Midbrain (tissue), 1 donor: ENCODE data around the gene ADAMTSL2.

Experiments used
- DNase-seq: peaks from one replicate; lab custom pipeline; 2025; lab: John Stamatoyannopoulos, UW

The ADAMTSL2 gene

DNA sequence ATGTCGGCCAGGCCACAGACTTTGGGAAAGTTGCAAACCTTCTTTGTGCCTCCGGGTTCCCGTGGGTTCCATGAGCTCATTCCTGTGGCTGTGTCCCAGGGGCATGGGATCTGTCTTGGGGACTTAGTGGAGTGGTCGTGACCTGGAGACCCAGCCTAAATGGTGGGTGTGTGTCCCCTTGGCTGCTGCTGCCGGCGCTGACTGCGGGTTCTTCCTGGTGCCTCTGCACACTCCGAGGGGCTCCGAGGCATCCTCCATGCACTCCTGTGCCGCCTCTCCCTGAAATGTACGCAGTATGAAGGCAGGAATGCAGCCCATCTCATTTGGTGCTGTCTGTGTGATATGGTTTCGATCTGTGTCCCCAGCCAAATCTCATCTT lies 34.6 kb upstream of the ADAMTSL2 start:
- no peak for DNase-seq

DNA sequence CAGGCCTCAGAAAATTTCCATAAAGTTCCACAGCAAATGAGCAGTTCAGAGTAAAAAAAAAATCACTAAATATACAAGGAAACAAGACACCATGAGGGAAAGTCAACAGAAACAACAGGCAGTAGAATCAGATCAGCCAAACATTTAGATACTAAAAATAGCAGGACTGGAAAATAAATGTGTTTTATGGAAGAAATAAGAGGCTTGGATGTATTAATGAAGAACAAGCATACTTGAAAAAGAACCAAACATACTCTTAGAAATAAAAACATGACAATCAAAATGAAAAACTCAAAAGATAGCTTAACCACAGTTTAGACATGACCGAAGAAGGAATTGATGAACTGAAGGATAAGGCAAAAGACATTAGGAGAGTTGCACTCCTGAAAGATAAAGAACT lies 32.4 kb upstream of the ADAMTSL2 start:
- DNase-seq, result no peak

DNA sequence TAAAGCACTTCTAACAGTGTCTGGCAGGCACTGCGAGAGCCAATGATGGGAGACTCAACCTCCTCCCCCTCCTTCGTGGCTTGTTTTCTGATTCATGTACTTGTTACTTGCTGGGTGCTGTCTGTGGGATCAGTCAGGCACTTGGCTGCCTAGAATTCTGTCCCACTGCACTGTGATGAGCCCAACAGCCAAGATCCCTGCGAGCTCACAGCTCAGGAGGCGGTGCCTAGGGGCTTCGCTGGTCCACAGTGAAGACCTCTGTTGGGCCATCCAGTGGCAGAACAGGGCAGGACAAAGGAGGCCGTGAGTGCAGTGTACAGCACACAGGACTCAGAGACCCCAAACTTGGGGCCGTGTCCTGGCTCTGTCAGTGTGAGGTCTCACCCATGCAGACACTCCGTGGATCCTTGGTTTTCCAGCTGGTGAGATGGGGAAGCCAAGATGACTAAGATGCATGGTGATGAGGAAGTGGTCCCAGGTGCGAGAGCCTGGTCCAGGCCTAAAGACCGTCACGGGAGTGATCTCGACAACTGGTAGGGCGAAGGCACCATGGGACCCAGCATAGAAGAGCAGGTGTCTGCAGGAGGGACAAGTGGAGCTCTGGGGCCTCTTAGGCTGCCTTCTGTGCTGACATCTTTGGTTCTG lies 29.2 kb upstream of the ADAMTSL2 start:
- no peak for DNase-seq

DNA sequence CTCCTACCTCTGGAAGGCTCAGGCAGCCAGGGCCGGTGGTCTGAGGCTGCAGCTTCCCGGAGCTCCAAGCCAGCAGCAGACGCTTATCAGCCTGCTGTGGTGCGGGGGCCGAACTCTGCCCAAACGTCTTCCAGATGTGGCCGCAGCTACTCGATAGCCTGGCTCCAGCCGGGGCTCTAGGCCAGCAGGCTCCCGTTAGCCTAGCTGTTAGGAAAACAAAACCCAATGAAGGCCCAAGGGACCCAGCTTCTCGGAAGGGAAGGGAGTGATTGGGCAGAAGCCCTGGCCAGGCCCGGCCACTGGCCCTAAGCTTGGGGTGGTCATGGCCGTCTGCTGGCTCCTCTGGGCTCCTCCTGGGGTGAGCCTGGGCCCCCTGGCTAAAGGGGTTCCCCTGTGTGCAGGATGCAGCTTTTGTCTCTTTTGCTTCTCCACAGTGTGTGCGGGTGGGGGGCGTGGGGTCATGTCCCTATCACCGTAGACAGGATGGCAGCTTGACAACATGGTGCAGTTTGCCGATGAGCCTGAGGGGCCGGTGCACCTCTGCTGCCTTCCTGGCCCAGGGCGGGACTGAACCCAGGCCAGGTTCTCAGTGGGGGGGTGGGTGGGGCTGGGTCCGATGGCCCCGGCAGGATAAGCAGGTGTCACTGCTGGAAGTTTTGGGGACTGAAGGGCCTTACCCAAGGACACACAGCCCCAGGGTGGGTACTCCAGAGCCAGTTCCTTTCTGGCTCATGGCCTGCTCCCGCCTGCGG lies 28.4 kb upstream of the ADAMTSL2 start:
- no peak for DNase-seq

DNA sequence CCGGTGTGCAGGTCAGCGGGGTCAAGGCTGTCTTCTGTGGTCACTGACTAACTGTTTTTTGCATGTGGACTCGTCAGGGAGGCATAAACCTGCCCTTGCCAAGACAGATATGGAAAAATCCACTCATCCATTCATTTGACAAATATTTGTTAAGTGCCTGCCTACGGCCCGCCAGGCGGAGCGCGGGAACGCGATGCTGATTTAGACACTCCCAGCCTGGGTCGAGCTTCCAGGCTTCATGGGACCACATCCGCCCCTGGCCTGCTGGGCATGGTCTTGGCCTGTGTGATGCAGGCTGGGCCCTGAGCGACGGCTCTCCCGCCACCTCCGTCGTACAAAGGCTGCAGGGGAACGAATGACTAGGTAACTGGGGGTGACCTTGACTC lies 27.9 kb upstream of the ADAMTSL2 start:
- DNase-seq, result no peak

DNA sequence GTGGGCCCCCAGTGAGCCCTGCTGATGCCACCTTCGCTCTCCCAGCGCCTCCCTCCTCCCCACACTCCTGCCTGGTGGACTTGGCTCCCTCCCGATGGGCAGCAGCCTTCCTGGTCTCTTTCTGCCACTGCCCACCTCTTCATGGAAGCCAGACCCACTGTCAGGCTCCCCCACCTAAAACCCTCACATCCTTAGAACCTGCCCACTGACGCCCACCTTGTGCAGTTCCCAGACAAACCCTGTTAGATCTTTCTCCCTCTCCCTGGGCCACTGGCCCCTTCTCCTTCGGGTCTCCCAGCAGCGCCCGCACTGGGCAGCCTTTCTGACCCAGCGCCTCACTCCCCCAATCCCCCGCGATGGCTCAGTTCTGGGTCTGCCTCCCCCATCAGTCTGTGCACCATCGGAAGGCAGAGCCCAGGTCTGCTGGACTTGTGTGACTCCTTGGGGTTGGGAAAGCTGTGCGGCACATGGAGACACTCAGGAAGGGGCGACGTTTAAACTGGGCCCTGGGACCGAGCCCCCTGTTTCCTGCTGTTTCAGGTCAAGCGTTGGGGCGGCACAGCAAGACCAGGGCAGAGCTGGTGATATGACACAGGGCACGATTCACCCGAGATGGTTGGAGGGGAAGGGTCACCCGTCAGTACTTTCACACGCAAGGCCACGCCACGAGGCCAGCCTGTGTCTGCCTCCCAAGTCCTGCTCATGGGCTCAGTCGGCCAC lies 27.1 kb upstream of the ADAMTSL2 start:
- DNase-seq, result no peak

DNA sequence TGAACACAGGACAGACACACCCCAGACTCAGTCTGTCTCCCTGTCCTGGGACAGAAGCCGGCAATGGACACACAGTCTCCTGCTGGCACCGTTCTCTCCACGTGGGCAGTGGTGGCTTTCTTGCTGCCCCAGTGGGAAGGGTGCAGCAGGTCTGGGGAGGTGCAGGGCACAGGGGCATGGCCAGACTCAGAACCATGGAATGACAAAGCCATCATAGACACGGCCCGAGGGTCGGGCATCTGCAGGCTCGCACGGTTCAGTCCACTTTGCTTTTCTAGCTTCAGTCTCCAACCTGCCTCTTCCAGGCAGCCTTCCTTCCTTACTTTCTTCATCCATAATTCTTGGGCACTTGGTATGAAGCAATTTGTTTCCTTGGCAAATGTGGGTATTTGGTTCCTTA lies 26.5 kb upstream of the ADAMTSL2 start:
- DNase-seq, result no peak

DNA sequence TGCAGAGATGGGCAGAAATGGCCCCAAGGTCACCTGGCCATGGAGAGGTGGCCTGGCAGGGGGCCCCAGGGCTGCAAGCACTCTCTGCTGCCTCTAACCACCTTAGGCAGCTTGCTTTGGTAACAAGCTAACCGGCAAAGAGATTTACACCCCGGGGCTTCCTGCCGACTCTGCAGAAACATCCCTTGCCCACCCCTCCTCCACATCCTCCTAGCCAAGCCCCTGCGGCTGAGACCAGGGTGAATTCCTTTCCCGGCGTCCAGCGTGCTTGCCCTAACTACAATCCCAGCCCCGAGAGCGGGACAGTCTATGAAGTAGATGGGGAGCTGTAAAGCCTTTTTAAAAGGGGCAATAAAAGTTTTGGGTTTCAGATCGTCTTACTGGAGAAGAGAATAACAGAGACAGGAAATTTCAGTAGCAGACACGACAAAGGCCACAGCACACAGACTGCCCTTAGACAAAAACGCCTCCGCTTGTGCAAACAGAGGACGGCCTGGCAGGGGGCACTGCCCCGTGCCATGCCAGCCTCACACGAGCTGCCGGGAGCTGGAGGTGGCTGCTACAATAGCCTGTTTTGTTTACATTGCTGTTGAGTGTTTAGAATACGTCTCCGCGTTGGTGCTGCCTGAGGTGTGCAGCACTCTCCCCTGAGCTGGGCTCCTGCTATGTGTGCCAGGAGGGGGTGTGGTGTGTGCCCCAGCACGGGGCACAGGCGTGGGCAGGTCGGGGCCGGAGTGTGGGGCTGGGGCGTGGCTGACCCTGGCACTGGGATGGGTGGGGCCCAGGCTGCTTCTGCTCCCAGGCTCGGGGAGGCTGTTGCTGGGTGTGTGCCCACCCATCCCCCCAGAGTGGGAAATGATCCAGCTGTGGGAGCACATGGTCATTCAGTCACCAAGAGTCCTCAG lies 25.1 kb upstream of the ADAMTSL2 start:
- DNase-seq, result peak; percentile 55

DNA sequence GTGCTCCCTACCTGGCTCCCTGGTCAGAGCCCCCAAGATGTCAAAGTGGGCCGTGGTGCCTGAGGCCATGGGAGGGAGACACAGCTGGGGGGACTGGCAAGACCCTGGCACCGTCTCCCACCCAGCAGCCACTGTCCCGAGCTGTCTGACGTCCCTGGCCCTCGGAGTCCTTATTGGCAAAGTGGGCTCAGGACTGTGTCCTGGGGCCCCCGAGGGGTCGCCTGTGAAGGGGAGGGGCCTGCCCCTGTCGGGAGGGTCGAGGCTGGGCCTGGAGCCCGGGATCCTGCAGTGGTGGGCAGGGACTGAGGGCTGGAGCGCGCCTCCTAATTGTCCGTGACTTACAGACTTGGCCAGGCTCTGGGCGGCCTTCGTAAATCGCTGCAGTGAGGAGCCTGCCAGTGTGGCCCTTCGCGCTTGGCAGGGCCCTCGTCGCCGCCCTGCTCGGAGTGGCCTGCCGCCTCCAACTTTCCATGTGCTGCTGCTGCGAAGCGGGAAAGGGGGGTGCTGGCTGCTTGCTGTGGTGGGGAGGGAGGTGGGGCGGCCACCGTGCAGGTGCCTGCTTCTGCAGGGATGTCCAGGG lies 23.5 kb upstream of the ADAMTSL2 start:
- no peak for DNase-seq

DNA sequence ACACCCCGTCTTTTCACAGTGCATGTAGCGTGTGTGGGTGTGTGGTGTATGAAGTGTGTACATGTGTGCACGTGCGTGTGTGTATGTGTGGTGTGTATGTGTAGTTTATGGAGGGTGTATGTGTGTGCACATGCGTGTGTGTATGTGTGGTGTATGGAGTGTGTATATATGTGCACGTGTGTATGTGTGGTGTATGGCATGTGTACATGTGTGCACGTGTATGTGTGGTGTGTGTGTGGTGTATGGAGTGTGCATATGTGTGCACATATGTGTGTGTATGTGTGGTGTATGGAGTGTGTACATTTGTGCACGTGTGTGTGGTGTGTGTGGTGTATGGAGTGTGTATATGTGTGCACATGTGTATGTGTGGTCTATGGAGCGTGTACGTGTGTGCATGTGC lies 22.9 kb upstream of the ADAMTSL2 start:
- DNase-seq, result no peak

DNA sequence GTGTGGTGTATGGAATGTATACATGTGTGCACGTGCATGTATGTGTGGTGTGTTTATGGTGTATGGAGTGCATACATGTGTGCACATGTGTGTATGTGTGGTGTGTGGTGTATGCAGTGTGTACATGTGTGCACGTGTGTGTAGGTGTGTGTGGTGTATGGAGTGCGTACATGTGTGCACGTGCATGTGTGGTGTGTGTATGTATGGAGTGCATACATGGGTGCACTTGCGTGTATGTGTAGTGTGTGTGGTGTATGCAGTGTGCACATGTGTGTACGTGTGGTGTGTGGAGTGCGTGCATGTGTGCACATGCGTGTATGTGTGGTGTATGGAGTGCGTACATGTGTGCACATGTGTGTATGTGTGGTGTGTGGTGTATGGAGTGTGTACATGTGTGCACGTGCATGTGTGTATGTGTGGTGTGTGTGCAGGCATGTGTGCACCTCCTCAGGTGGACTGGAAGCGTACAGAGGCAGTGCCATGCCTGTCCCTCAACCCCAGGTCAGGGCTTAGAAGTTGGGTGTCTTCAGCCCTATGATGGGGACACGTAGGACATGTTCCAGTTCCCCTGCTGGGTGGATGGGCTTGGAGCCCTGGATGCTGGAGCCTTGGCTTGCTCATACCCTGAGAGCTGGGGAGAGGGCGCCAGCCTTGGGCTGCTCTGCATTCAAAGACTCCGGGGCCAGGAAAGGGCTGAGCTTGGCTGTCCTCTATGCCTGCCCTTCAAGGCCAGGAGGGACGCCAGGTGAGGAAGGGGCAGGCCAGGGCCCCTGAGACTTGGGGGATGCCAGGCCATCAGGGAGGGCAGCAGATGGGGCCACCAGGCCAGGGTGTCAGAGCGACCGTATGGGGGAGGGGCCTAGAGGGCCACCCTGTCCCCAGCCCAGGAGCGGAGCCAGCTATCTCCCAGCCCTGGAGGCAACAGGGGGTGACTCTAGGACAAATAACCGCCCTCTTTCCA lies 22.0 kb upstream of the ADAMTSL2 start:
- no peak for DNase-seq

DNA sequence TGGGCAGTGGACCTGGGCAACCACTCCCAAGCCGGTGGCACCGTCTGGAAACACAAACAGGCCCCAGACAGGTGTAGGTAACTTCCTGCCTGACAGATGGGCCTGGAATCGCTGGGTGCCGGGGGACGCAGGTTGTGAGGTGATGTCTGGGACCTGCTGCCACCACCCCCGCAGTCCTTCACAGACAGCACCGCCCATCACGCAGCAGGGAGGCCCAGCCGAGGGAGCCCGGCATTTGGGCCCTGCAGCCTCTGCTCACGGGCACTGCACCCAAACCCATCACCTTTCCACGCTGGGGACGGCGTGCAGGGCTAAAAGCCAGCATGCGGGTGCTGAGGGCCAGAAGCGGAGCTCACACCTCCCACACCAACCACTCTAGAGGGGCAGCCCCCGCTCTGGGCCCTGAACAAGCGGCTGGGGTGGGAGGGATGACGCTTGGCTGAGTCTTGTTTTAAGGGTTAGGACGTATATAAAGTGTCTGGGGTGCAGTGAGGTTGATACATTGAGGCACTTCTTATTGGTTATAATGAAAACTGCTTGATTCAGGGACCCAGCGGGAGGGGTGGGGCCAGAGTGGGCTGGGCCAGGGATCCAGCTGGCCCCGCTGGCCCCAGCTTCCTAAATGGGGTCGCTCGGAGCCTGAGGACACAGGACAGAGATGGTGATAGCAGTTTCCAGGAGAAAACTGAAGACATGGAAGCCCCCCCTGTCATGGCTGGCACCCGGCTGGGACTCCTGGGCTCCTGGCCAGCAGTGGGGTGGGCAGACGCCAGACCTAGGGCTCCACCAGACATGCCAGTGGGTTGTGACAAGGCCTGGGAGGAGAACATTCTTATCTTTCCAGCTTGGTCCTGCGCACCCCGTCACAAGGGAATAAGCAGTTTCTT lies 21.0 kb upstream of the ADAMTSL2 start:
- DNase-seq, result no peak

DNA sequence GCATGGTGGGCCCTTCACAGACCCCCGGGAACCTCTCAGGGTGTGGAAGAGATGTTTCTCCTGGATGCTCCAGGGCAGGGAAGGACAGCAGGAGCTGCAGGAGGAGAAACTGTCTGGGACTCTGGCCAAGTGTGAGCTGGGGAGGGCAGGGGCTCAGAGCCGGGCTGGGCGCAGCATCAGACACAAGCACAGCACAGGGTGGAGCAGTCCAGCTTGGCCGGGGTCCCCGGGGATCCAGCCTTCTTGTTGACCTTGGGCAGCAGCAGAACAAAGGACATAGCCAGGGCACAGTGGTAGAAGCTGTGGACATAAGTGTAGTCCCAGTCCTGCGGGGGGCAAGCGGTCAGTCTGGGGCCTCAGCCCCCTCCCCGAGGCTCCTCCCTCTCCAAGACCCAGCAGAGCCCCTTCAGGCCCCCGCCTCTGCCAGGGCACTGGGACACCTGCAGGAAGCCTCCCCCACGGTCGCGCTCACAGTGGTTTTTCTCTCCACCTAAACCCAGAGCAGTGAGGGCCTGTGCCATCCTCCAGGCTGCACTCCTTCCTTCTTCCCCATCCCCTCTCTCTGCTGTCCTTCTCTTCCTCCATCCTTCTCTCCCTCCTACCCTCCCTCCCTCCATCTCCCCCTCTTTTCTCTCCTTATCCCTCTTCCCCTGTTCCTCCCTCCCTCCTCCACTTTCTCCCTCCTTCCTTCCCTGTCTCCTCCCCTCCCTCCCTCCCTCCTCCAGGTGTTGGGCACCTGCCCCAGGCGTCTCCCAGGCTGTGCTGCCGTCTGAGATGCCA lies 19.9 kb upstream of the ADAMTSL2 start:
- peak; percentile 46 for DNase-seq

DNA sequence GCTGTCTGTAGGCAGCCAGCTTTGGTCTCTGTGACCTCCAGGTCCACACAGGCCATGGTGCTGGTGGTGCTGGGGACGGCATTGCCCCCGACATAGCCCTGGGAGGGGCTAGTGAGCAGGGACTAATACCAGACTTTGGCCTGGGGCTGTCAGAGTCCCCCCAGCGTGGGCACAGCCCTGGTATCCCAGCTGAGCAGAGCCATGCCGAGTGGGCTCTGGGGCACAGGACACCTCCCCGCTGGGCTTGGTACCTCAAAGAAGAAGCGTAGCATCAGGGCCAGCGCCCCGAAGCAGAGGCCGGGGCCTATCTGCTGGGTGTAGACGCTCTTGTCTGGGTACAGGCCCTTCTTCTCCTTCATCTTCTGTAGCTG lies 19.3 kb upstream of the ADAMTSL2 start:
- DNase-seq, result no peak

DNA sequence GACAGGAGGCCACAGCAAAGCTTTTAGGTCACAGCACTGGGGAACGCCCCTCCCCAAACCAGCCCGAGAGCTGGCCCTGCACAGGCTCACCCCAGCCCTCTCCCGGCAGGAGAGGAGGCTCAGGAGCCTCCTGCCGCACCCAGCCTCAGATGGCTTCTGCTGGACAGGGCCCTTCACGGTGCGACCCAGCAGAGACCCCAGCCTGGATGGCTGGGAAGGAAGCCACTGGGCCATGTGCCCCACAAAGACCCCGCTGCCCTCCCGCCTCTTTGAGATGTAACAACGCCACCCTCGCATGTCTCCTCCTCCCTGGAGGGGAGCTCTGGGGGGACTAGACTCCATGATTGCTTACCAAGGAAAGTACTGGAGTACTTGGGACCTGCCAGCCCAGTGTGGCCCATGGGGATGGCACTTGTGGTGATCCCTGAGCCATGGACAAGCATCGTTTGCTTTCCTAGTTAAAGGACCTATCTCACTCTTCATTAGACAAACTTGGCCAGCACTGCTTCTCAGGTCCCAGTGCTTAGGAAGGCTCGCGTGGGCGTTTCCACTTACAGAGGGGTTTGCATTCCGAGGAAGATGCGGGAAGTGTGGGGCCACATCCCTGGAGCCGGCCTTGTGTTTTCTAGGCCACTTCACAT lies 18.8 kb upstream of the ADAMTSL2 start:
- DNase-seq, result no peak

DNA sequence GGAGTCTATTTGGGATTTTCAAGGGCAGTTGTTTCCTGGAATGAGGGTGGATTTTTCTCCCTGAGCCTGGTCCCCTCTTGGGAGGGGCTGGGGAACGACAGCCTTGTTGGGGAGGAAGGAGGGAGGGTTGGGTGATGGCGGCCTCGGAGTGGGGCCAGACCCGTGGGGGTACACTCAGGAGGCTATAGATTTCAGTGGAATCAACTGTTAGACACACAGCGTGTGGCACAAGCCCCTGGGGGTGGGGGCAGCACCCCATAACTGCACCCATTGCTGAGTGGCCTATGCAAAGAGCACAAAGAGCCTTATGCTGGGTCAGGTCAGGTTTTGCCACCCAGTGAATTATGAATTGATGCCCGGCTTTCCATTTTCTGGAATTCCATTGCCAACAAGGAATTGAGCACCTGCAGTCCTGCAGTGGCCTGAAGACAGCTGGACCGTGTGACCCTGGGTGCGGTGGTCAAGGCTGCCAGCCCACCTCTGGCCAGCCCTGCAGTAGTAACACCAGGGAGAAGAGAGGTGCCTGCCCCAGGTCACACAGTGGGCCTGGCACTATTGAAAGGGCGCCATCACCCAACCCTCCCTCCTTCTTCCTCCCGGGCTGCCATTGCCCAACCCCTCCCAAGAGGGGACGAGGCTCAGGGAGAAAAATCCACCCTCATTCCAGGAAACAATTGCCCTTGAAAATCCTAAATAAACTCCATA lies 18.1 kb upstream of the ADAMTSL2 start:
- DNase-seq, result no peak

DNA sequence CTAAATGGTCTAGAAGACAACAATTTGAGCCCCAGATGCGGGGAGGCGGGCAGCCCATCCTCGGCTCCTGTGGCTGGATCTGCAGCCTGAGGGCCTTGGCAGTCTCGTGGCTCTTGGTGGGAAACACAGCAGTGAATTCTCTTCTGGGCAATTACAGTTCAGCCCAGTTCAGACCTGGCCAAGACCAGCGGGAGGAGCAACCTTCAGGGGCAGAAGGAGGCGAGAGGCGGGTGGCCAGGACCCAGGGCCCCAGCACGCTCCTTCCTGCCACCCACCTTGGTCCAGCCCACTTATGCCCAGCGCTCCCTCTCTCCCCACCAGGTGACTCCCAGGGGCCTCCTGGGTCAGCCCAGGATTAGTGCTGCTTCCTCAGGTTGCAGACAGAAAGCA lies 17.5 kb upstream of the ADAMTSL2 start:
- no peak for DNase-seq

DNA sequence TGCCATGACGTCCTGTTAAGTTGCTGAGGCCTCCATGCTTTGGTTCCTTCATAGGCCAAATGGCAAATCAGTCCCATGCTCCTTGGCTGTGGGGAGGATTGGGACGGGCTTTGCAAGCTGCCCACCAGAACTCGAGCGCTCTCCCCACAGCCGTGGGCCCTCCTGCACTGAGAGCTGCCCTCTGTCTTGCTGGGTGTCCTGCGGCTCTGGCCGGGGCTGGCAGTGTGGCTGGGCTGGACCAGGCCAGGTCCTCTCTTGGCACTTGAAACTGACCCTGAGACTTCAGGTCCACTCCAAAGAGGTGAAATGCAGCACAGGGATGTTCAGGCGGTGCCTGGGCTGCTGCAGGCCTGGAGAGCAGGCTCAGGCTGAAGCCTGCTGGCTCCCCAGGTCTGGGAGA lies 16.8 kb upstream of the ADAMTSL2 start:
- no peak for DNase-seq
